Activated naive CD8-positive, alpha-beta T cell (primary cell): Measurements from ENCODE around the gene APCDD1L.

Experiments
- H3K27ac Mint-ChIP-seq: one replicate; pipeline ENCODE4 v1.8.0; 2021; ENCODE audit warnings: mixed read lengths
- H3K27me3 Mint-ChIP-seq: one replicate; pipeline ENCODE4 v1.8.0; 2021; ENCODE audit warnings: mixed read lengths
- H3K36me3 Mint-ChIP-seq: one replicate; pipeline ENCODE4 v1.8.0; 2021; ENCODE audit warnings: mixed read lengths
- H3K4me1 Mint-ChIP-seq: one replicate; pipeline ENCODE4 v1.8.0; 2021; ENCODE audit warnings: low read depth, mixed read lengths
- H3K4me3 Mint-ChIP-seq: one replicate; pipeline ENCODE4 v1.8.0; 2021; ENCODE audit warnings: mild to moderate bottlenecking, mixed read lengths
- H3K9me3 Mint-ChIP-seq: one replicate; pipeline ENCODE4 v1.8.0; 2021; ENCODE audit warnings: low read depth, mixed read lengths

The APCDD1L gene

GRCh38 chr20:58473453-58474425, 41.5 kb downstream of the APCDD1L start:
- H3K36me3 Mint-ChIP-seq: peaks cover 2% of the 10 kb centered on the region
- H3K27ac Mint-ChIP-seq: no peak overlapping the region
- H3K4me1 Mint-ChIP-seq: no peaks in the 10 kb centered on the region
- H3K4me3 Mint-ChIP-seq: no peak overlapping the region
- H3K27me3 Mint-ChIP-seq: no peaks in the 10 kb centered on the region
- no peaks in the 10 kb centered on the region for H3K9me3 Mint-ChIP-seq

DNA sequence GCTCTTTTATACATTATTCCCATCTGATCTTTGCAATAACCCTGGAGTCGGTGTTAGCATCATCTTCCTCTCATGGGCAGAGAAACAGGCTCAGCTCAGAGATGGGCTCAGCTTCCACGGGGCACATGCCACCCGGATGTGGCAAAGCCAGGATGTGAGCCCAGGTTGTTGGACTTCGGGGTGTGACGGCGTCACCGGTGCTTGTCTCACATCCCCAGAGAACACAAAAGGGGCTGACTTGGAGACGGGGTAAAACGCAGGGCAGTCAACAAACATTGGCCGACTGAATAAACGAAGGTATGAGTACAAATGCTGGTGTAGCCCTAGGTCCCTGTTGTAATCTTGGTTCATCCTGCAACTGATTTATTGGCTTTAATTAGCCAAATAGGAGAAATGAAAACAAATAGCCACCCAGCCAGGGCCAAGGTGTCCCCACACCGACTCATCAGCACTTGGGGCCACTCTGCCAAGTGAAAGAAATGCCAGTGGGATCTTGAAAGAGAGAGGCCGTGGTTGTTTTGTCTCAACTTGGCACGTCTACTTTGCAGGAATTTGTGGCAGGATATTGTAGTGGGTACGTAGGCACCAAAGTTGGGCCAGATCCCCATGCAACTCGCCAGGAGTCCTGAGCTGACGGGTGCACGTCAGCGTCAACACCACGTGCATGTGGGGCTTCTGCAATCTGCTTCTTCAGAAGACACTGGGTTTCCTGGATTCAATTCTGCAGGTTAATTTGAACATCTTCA, 42.8 kb downstream of the APCDD1L start:
- no peaks in the 10 kb centered on the region for H3K9me3 Mint-ChIP-seq
- no peaks in the 10 kb centered on the region for H3K4me1 Mint-ChIP-seq
- no peak overlapping the region for H3K27ac Mint-ChIP-seq
- H3K4me3 Mint-ChIP-seq: no peak overlapping the region
- no peaks in the 10 kb centered on the region for H3K27me3 Mint-ChIP-seq
- peaks cover 2% of the 10 kb centered on the region for H3K36me3 Mint-ChIP-seq

DNA sequence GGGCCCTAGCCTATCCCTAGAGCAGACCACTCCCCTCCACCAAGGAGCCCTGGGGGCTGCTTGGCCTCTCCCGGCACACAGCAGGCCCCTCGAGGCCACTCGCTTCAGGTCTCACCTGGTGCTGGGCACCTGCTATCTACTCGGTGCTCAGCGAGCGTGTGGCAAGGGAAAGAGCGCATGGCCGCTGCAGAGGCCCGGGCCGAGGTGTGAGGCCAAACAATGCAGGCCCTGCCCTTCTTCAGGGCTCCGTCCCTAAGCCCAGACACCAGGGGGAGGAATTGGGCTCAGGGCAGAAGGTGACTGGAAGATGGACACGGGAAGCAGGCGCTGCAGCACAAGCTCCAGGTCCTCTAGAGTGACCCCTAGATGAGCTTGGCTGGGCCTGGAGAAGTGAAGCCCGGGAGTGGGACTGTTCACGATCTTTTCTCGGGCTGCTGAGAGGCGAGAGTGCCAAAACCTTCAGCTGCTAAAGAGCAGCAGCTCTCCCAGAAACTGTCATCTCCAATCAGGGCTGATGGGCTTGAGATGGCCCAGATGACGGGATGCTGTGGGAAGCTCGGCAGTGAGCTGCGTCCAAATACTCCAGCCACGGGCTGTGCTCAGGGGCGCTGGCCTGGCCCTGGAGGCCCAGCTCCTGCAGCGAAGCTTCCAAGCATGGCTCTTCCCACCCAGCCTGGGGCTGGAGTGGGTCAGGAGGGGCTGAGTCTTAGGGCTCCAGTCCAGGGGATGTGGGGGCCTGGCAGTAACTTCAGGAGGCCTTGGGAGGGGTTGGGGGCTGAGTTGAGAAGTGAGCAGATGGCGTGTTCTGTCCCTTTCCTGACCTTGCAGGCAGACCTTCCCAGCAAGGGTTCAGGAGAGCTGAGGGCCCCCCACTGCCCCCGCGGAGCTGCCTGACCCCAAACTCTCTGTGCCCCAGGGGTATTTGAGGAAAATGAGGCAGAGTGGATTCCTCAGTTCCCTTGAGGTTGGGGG, 43.7 kb downstream of the APCDD1L start:
- Mint-ChIP-seq H3K4me1 (no peaks in the 10 kb centered on the region), H3K27me3 (no peaks in the 10 kb centered on the region), H3K36me3 (no peaks in the 10 kb centered on the region), H3K4me3 (no peak overlapping the region), H3K9me3 (no peaks in the 10 kb centered on the region), H3K27ac (no peak overlapping the region)

- Mint-ChIP-seq H3K9me3 (no peaks in the 10 kb centered on the region), H3K4me1 (no peaks in the 10 kb centered on the region), H3K4me3 (no peak overlapping the region), H3K27ac (no peak overlapping the region), H3K27me3 (peaks cover under 1% of the 10 kb centered on the region), H3K36me3 (no peaks in the 10 kb centered on the region)
Measured at GRCh38 chr20:58470336-58471192, 44.6 kb downstream of the APCDD1L start.

DNA sequence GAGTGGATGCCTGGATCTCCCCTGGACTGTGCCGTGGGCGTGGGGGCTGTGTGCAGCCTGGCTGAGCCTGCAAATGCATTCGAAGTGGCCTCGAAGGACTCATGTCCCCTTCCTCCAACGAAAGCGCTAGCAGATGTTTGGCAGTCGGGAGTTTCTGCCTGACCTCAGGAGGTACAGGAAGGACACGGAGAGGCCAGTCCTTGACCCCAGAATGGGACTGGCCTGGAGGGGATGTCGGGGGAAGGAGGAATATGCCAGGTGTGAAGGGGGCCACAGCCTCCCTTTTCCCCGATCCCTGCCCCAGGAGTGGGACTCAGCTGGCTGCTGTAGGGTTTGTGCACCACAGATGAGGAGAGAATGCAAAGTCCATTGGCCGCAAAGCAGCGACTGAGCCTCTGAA, 45.6 kb downstream of the APCDD1L start:
- no peaks in the 10 kb centered on the region for H3K4me1 Mint-ChIP-seq
- no peak overlapping the region for H3K27ac Mint-ChIP-seq
- no peaks in the 10 kb centered on the region for H3K9me3 Mint-ChIP-seq
- no peaks in the 10 kb centered on the region for H3K36me3 Mint-ChIP-seq
- H3K27me3 Mint-ChIP-seq: peaks cover 1% of the 10 kb centered on the region
- no peak overlapping the region for H3K4me3 Mint-ChIP-seq

GRCh38 chr20:58467572-58468527, 47.3 kb downstream of the APCDD1L start:
- Mint-ChIP-seq H3K27me3 (peaks cover 1% of the 10 kb centered on the region), H3K4me1 (no peaks in the 10 kb centered on the region), H3K27ac (no peak overlapping the region), H3K9me3 (no peaks in the 10 kb centered on the region), H3K4me3 (no peak overlapping the region), H3K36me3 (no peaks in the 10 kb centered on the region)

DNA sequence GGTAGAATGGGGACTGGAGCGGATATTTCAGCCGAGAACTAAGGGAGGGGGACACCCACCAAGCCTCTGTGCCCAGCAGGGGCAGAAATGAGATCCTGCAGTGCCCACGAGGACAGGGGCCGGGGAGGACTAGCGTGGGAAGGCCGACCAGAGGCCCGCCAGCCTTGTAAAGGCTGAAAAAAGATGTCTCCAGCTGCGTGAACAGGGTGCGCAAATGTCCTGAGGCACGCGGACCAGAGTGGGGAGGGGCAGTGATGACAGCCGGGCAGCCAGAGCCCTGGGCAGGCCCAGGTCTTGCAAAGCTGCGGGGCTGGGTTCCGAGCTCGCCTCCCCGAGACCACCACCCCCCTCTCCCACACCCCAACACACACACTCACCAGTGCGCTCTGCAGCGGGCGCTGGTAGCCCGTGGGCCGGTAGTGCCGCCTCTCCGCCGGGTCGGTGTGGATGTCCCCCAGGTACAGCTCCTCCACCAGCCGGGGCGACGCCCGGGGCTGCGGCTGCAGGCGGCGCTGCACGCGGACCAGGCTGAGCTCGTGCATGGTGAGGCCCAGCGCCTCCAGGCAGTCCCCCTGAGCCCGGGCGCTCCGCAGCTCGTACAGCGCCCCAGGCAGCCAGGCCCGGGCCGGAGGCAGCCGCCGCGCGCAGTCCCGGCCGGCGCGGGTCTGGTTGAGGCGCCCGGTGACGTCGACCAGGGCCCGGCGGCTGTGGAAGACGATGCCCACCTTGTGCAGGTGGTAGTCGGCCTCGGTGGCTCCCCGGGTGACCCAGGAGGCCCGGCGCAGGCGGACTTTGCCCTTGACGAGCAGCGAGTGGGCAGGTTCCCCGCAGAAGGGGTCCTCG, 48.2 kb downstream of the APCDD1L start:
- Mint-ChIP-seq H3K4me3 (no peak overlapping the region), H3K4me1 (no peaks in the 10 kb centered on the region), H3K27ac (no peak overlapping the region), H3K9me3 (no peaks in the 10 kb centered on the region), H3K36me3 (no peaks in the 10 kb centered on the region), H3K27me3 (peaks cover 1% of the 10 kb centered on the region)

- H3K27me3 Mint-ChIP-seq: peaks cover 1% of the 10 kb centered on the region
- no peaks in the 10 kb centered on the region for H3K9me3 Mint-ChIP-seq
- no peaks in the 10 kb centered on the region for H3K36me3 Mint-ChIP-seq
- H3K4me3 Mint-ChIP-seq: no peak overlapping the region
- H3K4me1 Mint-ChIP-seq: no peaks in the 10 kb centered on the region
- no peak overlapping the region for H3K27ac Mint-ChIP-seq
Measured at GRCh38 chr20:58466095-58466708, 49.0 kb downstream of the APCDD1L start.

DNA sequence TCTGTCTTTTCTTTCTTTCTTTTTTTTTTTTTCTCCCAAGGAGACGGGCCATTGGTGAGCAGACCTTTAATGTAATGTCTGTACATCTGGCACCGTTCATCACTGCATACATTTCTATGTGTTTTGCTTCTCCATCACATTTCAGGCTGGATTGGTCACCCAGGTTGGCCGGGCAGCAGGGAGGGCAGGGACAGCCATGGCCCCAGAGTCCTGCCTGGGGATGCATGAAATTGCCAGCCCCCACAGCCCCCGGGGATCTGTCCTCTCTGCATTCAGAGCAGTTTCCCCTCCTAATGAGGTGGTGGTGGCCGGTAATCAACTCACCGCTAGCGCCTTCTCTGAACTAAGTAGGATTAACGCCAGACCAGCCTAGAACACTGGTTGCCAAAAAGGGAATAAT, 50.4 kb downstream of the APCDD1L start:
- Mint-ChIP-seq H3K9me3 (no peaks in the 10 kb centered on the region), H3K27ac (no peak overlapping the region), H3K36me3 (no peaks in the 10 kb centered on the region), H3K4me1 (no peaks in the 10 kb centered on the region), H3K27me3 (peaks cover 1% of the 10 kb centered on the region), H3K4me3 (no peak overlapping the region)

DNA sequence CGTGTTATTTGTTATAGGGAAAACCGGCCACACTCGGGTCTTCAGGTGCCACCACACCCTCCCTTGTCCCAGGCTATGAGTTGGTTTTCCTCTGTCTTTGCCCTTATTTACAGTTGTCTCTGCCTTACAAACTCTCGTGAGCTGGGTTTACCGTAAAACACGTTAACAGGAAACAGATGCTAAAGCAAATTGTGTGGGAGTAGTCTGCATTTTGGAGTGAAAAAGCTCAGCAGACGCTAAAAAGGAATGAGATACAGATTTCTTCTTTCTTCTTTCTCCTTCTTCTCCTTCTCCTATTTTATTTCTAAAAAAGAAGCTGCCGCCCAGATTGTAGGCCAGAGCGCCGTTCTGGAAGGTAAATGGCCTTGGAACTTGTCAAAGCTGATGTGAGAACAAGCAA, 51.9 kb downstream of the APCDD1L start:
- Mint-ChIP-seq H3K27ac (no peak overlapping the region), H3K36me3 (no peaks in the 10 kb centered on the region), H3K4me1 (no peaks in the 10 kb centered on the region), H3K4me3 (no peak overlapping the region), H3K9me3 (no peaks in the 10 kb centered on the region), H3K27me3 (peaks cover 1% of the 10 kb centered on the region)

DNA sequence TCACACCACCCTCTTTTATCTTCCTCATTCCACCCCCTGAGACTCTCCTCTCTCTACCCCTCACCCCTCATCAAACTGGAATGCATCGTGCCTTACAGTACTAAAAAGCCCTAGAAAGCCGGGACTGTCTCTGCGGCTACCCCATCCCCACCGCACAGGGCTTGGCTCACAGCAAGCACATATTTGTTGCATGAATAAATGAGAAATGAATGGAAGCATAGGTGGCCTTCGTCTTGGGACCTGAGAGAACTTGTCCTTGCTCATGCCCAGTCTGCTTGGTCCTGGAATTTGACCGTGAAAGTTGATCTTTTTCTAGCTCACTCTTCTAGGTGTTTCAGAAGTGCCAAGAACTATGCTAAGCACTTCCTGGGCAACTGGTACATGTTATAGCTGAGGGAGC, 53.3 kb downstream of the APCDD1L start:
- peaks cover 1% of the 10 kb centered on the region for H3K27me3 Mint-ChIP-seq
- H3K36me3 Mint-ChIP-seq: no peaks in the 10 kb centered on the region
- no peaks in the 10 kb centered on the region for H3K9me3 Mint-ChIP-seq
- H3K4me3 Mint-ChIP-seq: no peak overlapping the region
- H3K4me1 Mint-ChIP-seq: no peaks in the 10 kb centered on the region
- no peak overlapping the region for H3K27ac Mint-ChIP-seq

DNA sequence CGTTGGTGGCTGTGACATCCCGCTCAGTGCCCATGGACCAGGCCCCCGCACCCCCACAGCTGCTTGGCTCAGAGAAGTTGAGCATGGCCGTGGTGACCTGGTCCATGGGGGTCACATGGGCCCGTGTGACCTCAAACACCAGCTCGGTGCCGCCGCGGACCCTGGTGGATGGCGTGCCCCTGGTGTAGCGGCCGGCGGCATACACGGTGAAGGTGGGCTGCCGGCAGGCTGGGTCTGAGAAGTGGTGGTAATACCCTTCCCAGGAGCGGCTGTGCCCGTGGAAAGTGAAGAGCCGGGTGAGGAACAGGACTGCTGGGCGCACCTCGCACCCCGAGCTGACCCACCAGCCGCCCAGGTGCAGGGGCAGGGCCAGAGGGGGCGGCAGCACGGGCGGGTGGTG, 54.1 kb downstream of the APCDD1L start:
- Mint-ChIP-seq H3K27me3 (peaks cover 1% of the 10 kb centered on the region), H3K4me1 (no peaks in the 10 kb centered on the region), H3K9me3 (no peaks in the 10 kb centered on the region), H3K36me3 (peaks cover 4% of the 10 kb centered on the region), H3K27ac (no peak overlapping the region), H3K4me3 (no peak overlapping the region)
